Measurements from ENCODE around the gene SULT1C4. TPM values are rescaled to one million over a fixed set of nuclear protein-coding genes. Genes with fewer than 3 reads are reported as not detected.
"Not testable (repeated sequence)": the region's sequence is repeated elsewhere in the genome, so short reads cannot be mapped to it uniquely, and the experiment has no call there.

The SULT1C4 gene
- total and polyA plus RNA-seq, 5 donors from 2014 or later = 0.62 TPM; not detected in 4

- H3K27me3 ChIP-seq (ENCODE audit: control insufficient read depth, insufficient read depth, low read length) = no peaks in the 10 kb centered on the region
- H3K36me3 Mint-ChIP-seq = no peaks in the 10 kb centered on the region
- H3K36me3 ChIP-seq (ENCODE audit: control insufficient read depth, insufficient read depth, low read length) = no peaks in the 10 kb centered on the region
- H3K27me3 Mint-ChIP-seq = peaks cover 10% of the 10 kb centered on the region
- no peaks in the 10 kb centered on the region for H3K4me1 Mint-ChIP-seq
- no peak overlapping the region for H3K27ac ChIP-seq (ENCODE audit: insufficient read depth, low read length, poor library complexity, severe bottlenecking)
- peaks cover 0 to 1% (median 0%) of the 10 kb centered on the region in 7 donors for H3K9me3 Mint-ChIP-seq
- H3K9me3 ChIP-seq (ENCODE audit: control insufficient read depth in 2 of 2, low read length in 2 of 2) = no peaks in the 10 kb centered on the region
- DNase-seq = peak in 1 of 3 donors; percentile 7
- H3K4me3 ChIP-seq (ENCODE audit: low read depth, low read length) = no peak overlapping the region
- ATAC-seq (ENCODE audit: low read depth in 2 of 2) = no peak
- no peak overlapping the region for H3K4me3 Mint-ChIP-seq
- H3K4me1 ChIP-seq (ENCODE audit: control insufficient read depth, insufficient read depth, low read length, poor library complexity, severe bottlenecking) = no peaks in the 10 kb centered on the region
- no peak overlapping the region for H3K27ac Mint-ChIP-seq
Observed at GRCh38 chr2:108417254-108417653, 39.5 kb downstream of the SULT1C4 start.

- Histone ChIP-seq H3K36me3 (ENCODE audit: control insufficient read depth, insufficient read depth, low read length) (no peaks in the 10 kb centered on the region), H3K27me3 (ENCODE audit: control insufficient read depth, insufficient read depth, low read length) (no peaks in the 10 kb centered on the region), H3K9me3 (ENCODE audit: control insufficient read depth in 2 of 2, low read length in 2 of 2) (no peaks in the 10 kb centered on the region), H3K4me1 (ENCODE audit: control insufficient read depth, insufficient read depth, low read length, poor library complexity, severe bottlenecking) (no peaks in the 10 kb centered on the region), H3K4me3 (ENCODE audit: low read depth, low read length) (no peak overlapping the region), H3K27ac (ENCODE audit: insufficient read depth, low read length, poor library complexity, severe bottlenecking) (no peak overlapping the region)
- Mint-ChIP-seq H3K27ac (no peak overlapping the region), H3K27me3 (peaks cover 13% of the 10 kb centered on the region), H3K4me3 (no peak overlapping the region), H3K36me3 (no peaks in the 10 kb centered on the region), H3K4me1 (no peaks in the 10 kb centered on the region), H3K9me3 (peaks cover 0 to 2% (median 0%) of the 10 kb centered on the region in 7 donors)
- DNase-seq (no peak), ATAC-seq (ENCODE audit: low read depth in 2 of 2) (no peak)
Observed at GRCh38 chr2:108418416-108418815, 40.7 kb downstream of the SULT1C4 start.

DNA sequence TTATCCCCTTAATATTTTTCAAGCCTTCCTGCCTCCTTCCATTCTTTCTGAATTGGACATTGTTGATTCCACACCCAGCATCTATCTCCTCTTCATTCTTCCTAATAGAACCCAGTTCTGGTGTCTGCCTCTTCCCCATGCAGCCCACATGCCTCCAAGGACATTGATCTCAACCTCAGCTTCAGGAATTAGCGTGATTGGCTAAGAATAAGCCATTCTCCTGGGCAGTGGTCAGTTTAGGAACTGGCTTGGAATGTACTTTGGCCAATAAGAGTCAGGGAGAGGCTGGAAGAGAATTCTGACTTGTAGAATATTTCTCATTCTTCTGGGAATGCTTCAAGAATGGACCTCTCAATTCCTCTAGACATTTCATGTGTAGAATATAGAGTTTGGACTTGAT is 45.3 kb downstream of the SULT1C4 start:
- H3K36me3 ChIP-seq (ENCODE audit: control insufficient read depth, insufficient read depth, low read length) = no peaks in the 10 kb centered on the region
- ATAC-seq (ENCODE audit: low read depth in 2 of 2) = no peak
- no peak for DNase-seq
- H3K27ac Mint-ChIP-seq = no peak overlapping the region
- H3K4me3 Mint-ChIP-seq = no peak overlapping the region
- no peaks in the 10 kb centered on the region for H3K4me1 Mint-ChIP-seq
- no peaks in the 10 kb centered on the region for H3K9me3 ChIP-seq (ENCODE audit: control insufficient read depth in 2 of 2, low read length in 2 of 2)
- H3K4me3 ChIP-seq (ENCODE audit: low read depth, low read length) = no peak overlapping the region
- H3K9me3 Mint-ChIP-seq = peaks cover 0 to 3% (median 0%) of the 10 kb centered on the region in 7 donors
- no peaks in the 10 kb centered on the region for H3K4me1 ChIP-seq (ENCODE audit: control insufficient read depth, insufficient read depth, low read length, poor library complexity, severe bottlenecking)
- peaks cover 13% of the 10 kb centered on the region for H3K27me3 Mint-ChIP-seq
- H3K36me3 Mint-ChIP-seq = no peaks in the 10 kb centered on the region
- no peak overlapping the region for H3K27ac ChIP-seq (ENCODE audit: insufficient read depth, low read length, poor library complexity, severe bottlenecking)
- H3K27me3 ChIP-seq (ENCODE audit: control insufficient read depth, insufficient read depth, low read length) = peaks cover 2% of the 10 kb centered on the region

DNA sequence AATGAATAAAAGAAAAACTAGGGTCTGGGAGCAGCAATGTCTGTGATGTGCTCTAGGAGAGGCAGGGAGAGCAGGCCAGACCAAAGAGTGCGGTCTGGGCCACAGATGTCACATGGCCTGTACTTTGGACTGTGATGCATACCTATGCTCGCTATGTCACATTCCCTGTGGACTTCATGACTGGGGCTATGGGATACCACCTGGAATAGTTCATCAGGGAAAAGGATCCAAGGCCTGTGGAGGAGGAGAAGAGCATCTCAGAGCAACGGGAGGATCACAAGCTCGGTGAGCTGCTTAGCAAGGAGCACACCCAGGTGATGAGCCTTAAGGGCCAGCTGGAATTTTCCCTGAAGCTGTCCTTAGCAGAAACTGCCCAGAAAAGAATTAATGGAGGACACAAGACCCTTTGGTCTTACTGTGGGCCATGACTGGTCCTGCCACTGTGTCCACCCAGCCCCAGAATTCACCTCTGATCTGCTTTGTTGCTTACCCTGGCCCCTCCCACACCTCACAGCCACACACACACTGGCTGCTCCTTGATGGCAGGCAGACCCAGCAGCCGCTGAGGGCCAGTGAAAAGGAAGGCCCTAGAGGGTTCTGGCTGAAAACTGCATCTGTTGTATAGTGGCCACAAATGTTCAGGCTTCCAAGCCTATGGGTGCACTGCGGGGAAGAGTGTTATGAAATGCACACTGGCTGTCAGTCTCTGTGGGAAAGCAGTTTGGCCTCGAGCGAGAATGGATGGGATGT is 45.9 kb downstream of the SULT1C4 start:
- ATAC-seq (ENCODE audit: low read depth in 2 of 2) = no peak
- Histone ChIP-seq H3K27ac (ENCODE audit: insufficient read depth, low read length, poor library complexity, severe bottlenecking) (no peak overlapping the region), H3K4me1 (ENCODE audit: control insufficient read depth, insufficient read depth, low read length, poor library complexity, severe bottlenecking) (no peaks in the 10 kb centered on the region), H3K36me3 (ENCODE audit: control insufficient read depth, insufficient read depth, low read length) (no peaks in the 10 kb centered on the region), H3K9me3 (ENCODE audit: control insufficient read depth in 2 of 2, low read length in 2 of 2) (no peaks in the 10 kb centered on the region), H3K27me3 (ENCODE audit: control insufficient read depth, insufficient read depth, low read length) (peaks cover 2% of the 10 kb centered on the region), H3K4me3 (ENCODE audit: low read depth, low read length) (no peak overlapping the region)
- no peak overlapping the region for H3K4me3 Mint-ChIP-seq
- H3K9me3 Mint-ChIP-seq = peaks cover 0 to 3% (median 0%) of the 10 kb centered on the region in 7 donors
- no peak overlapping the region for H3K27ac Mint-ChIP-seq
- no peaks in the 10 kb centered on the region for H3K4me1 Mint-ChIP-seq
- no peak for DNase-seq
- H3K27me3 Mint-ChIP-seq = peaks cover 13% of the 10 kb centered on the region
- no peaks in the 10 kb centered on the region for H3K36me3 Mint-ChIP-seq

DNA sequence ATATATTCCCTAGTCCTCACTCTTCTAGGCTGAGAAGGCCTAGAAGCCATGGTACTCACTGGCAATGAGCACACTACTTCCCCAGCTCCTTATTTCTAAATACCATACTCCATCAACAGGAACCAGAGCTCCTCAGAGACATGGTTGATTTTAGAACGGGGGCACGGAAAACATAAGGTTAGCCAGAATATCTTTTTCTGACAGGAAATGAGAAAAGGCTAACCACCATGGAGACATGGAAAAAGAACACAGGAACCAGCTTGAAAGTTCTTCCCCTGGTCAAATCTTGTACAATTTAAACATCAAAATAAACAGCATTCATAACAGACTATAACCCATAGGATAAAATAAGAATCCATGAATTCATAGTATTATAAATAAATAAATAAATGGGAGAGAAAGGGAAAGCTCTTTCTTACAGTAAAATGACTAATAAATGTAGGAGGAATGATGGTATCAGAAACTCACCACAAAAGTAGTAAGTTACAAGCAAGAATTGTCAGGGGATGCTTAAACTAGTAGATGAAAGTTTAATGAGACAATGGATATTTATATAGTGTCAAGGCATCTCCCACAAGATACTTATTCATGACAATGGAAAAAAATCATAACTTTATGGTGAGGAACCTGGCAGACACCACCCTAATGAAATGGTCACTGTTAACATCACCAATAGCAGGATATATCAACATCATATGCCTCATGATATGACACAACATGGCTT is 50.7 kb downstream of the SULT1C4 start:
- ATAC-seq (ENCODE audit: low read depth in 2 of 2) = no peak
- peaks cover 2% of the 10 kb centered on the region for H3K27me3 ChIP-seq (ENCODE audit: control insufficient read depth, insufficient read depth, low read length)
- H3K4me1 Mint-ChIP-seq = no peaks in the 10 kb centered on the region
- DNase-seq = no peak
- H3K27ac Mint-ChIP-seq = no peak overlapping the region
- peaks cover 0 to 4% (median 0%) of the 10 kb centered on the region in 7 donors for H3K9me3 Mint-ChIP-seq
- no peaks in the 10 kb centered on the region for H3K36me3 Mint-ChIP-seq
- no peaks in the 10 kb centered on the region for H3K36me3 ChIP-seq (ENCODE audit: control insufficient read depth, insufficient read depth, low read length)
- no peaks in the 10 kb centered on the region for H3K9me3 ChIP-seq (ENCODE audit: control insufficient read depth in 2 of 2, low read length in 2 of 2)
- H3K4me3 Mint-ChIP-seq = no peak overlapping the region
- peaks cover 2% of the 10 kb centered on the region for H3K27me3 Mint-ChIP-seq
- H3K4me1 ChIP-seq (ENCODE audit: control insufficient read depth, insufficient read depth, low read length, poor library complexity, severe bottlenecking) = no peaks in the 10 kb centered on the region
- no peak overlapping the region for H3K27ac ChIP-seq (ENCODE audit: insufficient read depth, low read length, poor library complexity, severe bottlenecking)
- no peak overlapping the region for H3K4me3 ChIP-seq (ENCODE audit: low read depth, low read length)

DNA sequence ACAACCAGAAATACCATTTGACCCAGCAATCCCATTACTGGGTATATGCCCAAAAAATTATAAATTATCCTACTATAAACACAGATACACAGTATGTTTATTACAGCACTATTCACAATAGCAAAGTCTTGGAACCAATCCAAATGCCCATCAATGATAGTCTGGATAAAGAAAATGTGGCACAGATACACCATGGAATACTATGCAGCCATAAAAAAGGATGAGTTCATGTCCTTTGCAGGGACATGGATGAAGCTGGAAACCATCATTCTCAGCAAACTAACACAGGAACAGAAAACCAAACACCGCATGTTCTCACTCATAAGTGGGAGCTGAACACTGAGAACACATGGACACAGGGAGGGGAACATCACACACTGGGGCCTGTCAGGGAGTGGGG is 57.8 kb downstream of the SULT1C4 start:
- H3K27me3 Mint-ChIP-seq = peaks cover 13% of the 10 kb centered on the region
- not testable (repeated sequence) for DNase-seq; H3K27me3 ChIP-seq (ENCODE audit: control insufficient read depth, insufficient read depth, low read length); H3K4me1 ChIP-seq (ENCODE audit: control insufficient read depth, insufficient read depth, low read length, poor library complexity, severe bottlenecking); H3K36me3 ChIP-seq (ENCODE audit: control insufficient read depth, insufficient read depth, low read length); H3K9me3 Mint-ChIP-seq; H3K9me3 ChIP-seq (ENCODE audit: control insufficient read depth in 2 of 2, low read length in 2 of 2); H3K27ac Mint-ChIP-seq; H3K4me1 Mint-ChIP-seq; H3K4me3 ChIP-seq (ENCODE audit: low read depth, low read length); ATAC-seq (ENCODE audit: low read depth in 2 of 2); H3K36me3 Mint-ChIP-seq; H3K4me3 Mint-ChIP-seq; H3K27ac ChIP-seq (ENCODE audit: insufficient read depth, low read length, poor library complexity, severe bottlenecking)

- no peaks in the 10 kb centered on the region for H3K27me3 ChIP-seq (ENCODE audit: control insufficient read depth, insufficient read depth, low read length)
- Mint-ChIP-seq H3K36me3 (peaks cover 3% of the 10 kb centered on the region), H3K4me3 (no peak overlapping the region), H3K4me1 (peaks cover 0 to 4% (median 0%) of the 10 kb centered on the region in 4 donors), H3K27ac (peak overlapping the region in 1 of 3 donors; percentile 4), H3K9me3 (peaks cover 0 to 4% (median 0%) of the 10 kb centered on the region in 7 donors), H3K27me3 (peaks cover 13% of the 10 kb centered on the region)
- no peaks in the 10 kb centered on the region for H3K36me3 ChIP-seq (ENCODE audit: control insufficient read depth, insufficient read depth, low read length)
- no peaks in the 10 kb centered on the region for H3K9me3 ChIP-seq (ENCODE audit: control insufficient read depth in 2 of 2, low read length in 2 of 2)
- ATAC-seq (ENCODE audit: low read depth in 2 of 2) (no peak), DNase-seq (no peak)
- no peak overlapping the region for H3K4me3 ChIP-seq (ENCODE audit: low read depth, low read length)
- H3K27ac ChIP-seq (ENCODE audit: insufficient read depth, low read length, poor library complexity, severe bottlenecking) = no peak overlapping the region
- H3K4me1 ChIP-seq (ENCODE audit: control insufficient read depth, insufficient read depth, low read length, poor library complexity, severe bottlenecking) = no peaks in the 10 kb centered on the region
Observed at GRCh38 chr2:108436976-108437375, 59.2 kb downstream of the SULT1C4 start.
